ENCODE results near the gene NDUFC2. TPM values are rescaled to one million over a fixed set of nuclear protein-coding genes. Genes with fewer than 3 reads are reported as not detected.
"Not testable (repeated sequence)": the region's sequence is repeated elsewhere in the genome, so short reads cannot be mapped to it uniquely, and the experiment has no call there.

Gene NDUFC2
- total RNA-seq, result 130 and 147 TPM in 2 replicates
- polyA plus RNA-seq (2012), result 361 TPM

DNA sequence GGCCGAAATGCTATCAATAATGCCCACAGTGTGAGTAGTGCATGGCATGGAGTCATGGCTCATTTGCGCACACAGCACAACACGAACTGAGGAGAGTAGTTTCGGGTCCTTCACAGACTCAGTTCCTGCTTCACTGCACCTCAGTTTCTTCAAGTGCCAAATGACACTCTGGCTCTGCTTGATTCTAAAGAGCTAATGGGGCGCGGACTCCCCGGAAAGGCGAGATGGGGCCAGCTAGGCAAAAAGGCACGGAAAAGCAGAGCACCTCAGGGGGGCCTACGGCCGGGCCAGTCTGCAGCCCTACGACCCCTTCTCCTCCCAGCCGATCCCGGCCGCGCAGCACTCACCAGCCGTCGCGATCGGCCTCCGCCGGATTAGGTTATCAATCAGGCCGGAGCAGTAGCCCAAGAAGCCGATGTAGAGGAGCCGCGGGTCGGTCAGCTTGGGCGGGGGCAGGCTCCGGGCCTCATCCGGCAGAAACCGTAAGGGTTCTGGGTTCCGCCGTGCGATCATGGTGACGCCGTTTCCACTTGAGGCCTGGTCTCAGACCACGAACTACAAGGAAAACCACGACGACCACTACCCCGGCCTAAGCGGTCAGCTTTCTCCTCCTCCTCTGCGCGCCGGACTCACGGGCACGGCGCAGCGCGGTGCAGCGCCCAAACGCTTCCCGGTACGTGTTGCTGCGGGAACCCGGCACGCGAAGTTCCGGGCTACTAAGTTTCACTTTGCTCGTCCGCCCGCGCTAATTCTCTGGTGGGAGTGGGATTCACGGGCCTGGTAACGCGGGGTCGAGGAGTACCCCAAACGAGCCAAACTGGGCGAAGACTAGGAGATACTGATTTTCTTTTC is at the start of gene NDUFC2:
Gene NDUFC2, minus strand, starts transcription at position 631 of the 852 bp plus-strand sequence. Its CDS starts 118 bp downstream, at position 513.
- peak; percentile 88 for DNase-seq (ENCODE audit: low read depth)

DNA sequence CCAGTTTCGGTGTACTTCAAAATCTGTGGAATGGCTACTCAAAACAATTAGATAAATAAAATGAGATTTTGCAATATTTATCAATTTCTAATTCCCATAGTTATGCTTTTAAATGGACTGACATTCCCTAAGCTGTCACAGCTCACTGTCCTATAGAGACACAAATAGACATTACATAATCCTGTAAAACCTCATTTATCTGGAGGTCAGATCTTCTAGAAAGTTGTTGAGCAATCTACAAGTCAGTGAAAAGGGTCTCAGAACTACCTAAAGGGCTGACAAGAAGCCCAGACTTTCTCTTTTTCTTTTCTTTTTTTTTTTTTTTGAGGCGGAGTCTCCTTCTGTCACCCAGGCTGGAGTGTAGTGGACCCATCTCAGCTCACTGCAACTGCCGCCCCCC is 47.7 kb upstream of the NDUFC2 start:
- DNase-seq (ENCODE audit: low read depth), result no peak

DNA sequence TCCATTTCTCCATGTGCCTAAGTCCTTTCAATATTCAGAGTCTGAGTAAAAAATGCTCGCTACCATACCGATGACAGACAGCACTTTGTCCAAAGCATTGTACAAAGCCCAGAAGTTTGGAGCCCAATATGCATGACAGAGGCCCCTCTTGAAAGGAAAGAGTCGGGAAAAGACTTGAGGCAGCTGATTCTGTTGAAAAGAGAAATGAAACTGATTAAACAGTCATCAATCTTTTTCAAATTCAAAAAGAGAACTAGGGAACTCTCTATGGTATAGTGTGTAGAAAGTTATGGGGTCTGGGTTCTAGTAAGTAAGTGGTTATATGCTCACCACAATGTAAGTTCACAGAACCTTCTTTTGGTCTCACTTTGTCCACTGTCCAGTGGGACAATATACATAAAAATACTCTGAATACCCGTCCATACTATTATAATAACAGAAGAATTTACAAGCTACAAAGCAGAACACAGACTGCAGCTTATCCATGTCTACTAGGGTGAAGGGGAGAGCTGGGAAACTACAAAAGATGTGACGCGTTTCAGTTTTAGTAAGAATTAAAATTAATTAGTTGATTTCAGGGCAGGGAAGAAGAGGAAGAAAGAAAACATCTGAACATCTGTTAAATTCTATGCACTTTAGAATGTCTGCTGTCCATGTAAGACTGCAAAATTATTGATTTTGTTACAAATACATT is 33.1 kb upstream of the NDUFC2 start:
- no peak for DNase-seq (ENCODE audit: low read depth)

DNA sequence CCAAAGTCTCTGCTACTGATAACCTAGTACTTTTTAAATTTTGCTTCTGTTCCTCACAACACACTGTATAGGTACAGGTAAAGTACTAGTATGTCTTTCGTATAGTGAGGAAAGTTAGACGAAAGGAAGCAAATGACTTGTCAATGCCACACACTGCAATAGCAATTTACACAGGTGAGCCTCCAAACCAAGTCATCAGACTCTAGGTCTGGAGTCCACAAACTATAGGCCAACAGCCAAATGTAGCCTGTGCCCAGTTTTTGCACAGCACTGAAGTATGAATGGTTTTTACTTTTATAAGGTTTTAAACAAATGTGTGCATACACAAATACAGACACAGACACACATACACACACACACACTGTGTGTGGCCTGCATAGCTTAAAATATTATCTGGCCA is 31.6 kb upstream of the NDUFC2 start:
- DNase-seq (ENCODE audit: low read depth), result no peak

DNA sequence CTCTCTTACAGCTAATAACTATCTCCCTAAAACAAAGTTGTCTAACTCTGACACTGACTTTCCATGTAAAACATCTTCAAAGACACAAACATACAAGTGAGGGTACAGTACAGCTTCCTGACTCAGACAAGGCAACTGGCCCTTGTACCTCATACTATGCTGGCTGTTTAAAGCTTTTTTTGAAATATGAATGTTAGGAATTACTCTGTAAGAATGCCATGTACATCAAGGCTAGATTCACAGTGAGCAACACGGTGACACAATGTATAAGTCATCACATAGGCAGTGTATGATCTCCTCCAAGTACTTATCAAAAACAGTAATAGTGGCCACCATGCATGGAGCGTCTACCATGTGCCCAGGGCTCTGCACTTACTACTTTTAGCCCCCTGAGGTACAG is 31.2 kb upstream of the NDUFC2 start:
- DNase-seq (ENCODE audit: low read depth), result no peak

DNA sequence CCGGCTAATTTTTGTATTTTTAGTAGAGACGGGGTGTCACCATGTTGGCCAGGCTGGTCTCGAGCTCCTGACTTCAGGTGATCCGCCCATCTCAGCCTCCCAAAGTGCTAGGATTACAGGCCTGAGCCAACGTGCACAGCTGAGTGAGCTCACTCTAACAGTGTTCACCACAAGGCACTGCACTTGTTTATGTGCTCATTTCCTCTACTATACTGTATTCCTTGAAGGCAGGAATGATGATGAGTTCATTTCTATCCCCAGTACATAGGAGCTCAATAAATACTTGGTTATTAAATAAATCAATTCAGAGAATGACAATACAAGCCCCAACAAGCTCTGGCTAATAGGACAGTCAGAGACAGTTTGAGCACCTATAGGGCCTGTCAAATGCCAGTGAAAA is 30.7 kb upstream of the NDUFC2 start:
- DNase-seq (ENCODE audit: low read depth), result no peak

DNA sequence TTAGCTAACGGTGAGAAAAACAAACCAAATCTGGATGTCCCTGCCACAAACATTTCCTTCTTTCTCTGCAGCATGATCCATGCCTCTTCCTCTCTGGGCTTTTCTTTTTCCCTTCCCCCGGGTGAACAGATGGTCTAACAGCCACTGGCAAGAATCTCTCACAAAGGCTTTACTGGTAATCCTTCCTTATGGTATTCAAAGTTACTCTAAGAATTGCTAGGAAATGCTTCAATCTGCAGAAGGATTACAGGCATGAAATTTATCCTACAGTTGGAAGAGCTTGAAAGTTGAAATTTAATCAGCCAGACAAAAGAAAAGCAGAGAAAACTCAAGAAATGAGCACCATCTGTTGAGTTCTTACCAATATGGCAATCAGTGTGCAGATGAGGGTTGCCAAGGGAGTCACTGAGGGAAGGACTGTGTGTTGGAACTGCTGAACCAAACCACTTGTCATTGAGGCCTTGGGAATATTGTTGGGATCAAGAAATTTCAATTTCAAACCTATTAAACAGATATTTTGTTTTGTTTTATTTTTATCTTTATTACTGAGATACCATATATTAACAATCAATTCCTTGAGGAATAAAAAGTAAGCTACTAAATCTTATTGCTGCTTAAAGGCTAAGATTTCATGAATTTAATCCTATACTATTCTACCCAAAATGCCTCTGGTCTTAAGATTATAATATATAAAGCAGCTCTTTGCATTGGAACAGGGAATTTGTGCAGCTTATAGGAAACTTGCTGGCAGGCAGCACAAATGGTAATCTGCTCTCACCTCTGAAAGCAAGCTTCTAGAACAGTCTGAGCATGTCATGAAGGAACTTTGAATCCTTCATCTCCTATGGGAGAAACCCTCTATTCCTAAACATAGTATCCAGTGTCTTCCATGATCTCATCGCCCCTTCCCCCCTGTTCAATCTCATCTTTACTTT is 29.7 kb upstream of the NDUFC2 start:
- DNase-seq (ENCODE audit: low read depth), result peak; percentile 69

DNA sequence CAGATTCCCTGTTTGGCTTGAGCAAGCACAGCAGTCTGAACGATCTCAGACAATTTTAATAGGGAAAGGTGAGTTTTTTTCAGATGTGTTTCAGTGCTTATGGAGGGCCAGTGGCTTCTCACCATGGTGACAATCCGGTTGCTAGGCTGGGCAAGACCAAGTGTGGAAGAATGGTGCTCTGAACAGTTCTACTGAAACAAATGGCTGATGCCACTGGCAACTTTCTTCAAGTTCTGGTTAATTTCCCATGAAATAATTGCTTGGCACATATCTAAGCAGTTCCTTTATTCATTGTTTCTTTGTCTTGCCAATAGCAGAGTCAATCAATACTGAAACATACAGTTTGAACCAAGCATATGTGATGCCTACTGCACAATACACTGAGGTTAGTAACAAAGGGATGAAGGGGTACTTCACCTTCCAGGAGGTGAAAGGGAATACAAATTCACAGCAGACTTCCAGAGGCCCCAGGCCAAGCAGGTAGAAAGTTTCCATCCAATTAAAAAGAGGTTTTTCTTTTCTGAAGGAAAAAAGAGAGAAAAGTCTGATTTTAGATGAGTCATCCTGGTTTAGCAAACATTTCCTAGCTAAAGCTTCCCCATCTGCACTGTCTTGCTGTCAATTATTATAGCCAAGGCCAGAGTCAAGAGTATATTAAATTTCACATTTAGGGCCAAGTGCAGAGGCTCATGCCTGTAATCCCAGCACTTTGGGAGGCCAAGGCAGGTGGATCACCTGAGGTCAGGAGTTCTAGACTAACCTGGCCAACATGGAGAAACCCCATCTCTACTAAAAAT is 21.2 kb upstream of the NDUFC2 start:
- peak; percentile 19 for DNase-seq (ENCODE audit: low read depth)

DNA sequence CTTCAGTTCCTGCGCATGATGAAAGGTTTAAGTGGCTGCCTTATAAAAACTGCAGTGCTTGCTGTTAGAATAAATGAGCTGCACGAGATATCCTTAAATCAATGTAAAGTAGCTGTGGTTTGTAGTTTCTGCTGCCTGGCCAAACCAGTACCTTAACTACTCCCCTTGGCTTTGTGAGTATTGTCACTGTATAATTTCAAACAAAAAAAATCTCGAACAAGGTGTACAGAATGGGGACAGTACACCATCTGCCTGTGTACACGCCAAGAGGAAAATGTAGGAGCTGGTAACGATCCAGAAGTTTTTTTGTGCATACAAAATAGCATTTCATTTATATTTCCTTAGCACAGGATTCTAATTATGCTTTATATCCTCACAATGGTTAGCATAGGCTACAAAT is 20.6 kb upstream of the NDUFC2 start:
- DNase-seq (ENCODE audit: low read depth), result no peak

DNA sequence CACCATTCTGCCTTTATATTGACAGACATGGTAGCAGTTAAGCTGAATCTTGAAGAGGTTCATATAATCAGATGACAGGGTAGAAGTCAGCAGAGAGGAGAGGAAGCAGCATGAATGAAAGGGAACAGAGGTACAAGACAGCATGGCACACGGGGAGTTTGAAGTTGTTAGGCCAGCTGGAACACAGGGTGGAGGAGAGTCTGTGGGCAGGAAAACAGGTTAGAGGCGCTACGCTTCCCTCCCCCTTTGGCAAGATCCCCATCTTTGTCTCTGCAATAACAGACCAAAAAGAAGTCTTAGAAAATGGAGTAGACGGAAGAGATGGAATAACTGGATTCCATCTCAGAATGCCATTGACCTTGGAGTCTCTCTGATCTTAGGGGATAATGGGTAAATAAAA is 20.0 kb upstream of the NDUFC2 start:
- DNase-seq (ENCODE audit: low read depth), result no peak

DNA sequence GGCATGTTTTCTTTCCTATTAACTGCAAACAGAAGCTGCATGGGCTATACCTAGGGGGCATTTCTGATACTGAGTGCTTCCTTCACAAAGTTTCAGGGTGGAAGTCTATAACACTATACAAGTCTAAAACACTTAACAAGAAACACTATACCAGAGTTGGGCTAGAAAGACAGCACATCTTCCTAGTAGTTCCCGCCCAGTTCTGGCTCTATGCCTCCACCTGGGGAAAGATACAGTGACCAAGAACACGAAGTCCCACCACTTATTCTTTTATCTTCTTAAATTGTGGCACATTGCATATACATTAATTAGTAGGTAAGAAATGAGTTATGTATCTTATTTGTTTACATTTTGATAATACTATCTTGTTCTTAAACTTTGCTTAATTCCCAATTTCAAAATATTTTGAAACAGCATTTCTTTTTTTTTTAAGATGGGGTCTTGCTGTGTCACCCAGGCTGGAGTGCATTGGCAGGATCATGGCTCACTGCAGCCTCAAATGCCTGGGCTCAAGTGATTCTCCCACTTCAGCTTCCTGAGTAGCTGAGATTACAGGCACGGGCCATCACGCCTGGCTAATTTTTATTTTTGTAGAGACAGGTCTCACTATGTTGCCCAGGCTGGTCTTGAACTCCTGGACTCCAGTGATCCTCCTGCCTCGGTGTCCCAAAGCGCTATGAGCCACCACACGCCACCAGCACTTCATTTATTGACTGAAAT is 18.2 kb upstream of the NDUFC2 start:
- no peak for DNase-seq (ENCODE audit: low read depth)

DNA sequence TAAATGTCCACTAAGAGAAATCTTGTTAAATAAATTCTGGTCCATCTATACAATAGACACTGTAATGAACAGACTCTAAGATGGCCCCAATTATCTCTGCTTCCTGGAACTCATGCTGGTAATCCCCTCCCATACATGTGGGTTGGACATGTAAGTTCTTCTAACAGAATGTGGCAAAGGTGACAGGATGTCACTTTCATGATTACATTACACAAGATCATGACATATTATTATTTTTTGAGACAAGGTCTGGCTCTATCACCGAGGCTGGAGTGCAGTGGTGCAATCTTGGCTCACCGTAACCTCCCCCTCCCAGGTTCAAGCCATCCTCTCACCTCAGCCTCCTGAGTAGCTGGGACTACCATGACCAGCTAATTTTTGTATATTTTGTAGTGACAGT is 14.6 kb upstream of the NDUFC2 start:
- no peak for DNase-seq (ENCODE audit: low read depth)

DNA sequence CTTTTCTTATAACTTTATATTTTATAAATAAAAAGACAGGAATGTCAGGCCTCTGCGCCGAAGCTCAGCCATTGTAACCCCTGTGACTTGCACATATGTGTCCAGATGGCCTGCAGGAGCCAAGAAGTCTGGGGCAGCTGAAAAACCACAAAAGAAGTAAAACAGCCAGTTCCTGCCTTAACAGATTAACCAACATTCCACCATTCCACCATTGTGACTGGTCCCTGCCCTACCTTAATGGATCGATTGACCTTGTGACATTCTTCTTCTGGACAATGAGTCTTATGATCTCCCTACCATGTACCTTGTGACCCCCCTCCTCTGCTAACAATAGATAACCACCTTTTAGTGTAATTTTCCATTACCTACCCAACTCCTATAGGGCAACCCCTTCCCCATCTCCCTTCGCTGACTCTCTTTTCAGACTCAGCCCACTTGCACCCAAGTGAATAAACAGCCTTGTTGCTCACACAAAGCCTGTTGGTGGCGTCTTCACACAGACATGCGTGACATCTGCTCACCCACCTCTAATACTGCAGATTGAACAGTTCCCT is 6.9 kb upstream of the NDUFC2 start:
- DNase-seq (ENCODE audit: low read depth), result not testable (repeated sequence)

DNA sequence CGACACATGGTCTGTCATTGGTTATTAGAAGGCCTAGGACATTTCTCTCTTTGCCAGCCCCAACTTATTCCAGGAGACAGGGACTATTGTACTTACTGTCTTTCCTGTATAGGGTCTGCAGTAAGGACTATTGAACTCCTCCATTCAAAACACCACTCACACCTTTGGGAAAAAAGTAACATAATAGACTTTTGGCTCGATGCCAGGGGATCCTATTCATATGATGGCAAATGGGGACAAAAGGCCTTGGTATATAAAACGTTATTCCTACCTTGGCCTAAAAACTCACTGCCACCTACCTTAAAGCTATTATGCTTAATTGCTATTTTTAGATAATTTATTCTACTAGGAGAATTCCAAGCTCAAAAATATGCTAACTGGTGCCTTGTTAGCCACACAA is 6.3 kb upstream of the NDUFC2 start:
- DNase-seq (ENCODE audit: low read depth), result no peak

DNA sequence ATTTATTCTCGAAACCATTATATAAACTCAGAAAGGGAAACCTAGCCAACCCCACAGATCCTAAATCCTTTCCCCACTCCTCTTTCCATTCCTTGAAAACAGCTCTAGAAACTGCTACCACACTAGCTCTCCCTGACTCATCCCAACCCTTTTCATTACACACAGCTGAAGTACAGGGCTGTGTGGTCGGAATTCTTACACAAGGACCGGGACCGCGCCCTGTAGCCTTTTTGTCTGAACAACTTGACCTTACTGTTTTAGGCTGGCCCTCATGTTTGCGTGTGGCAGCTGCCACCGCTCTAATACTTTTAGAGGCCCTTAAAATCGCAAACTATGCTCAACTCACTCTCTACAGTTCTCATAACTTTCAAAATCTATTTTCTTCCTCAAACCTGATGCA is 4.8 kb upstream of the NDUFC2 start:
- peak; percentile 90 for DNase-seq (ENCODE audit: low read depth)

DNA sequence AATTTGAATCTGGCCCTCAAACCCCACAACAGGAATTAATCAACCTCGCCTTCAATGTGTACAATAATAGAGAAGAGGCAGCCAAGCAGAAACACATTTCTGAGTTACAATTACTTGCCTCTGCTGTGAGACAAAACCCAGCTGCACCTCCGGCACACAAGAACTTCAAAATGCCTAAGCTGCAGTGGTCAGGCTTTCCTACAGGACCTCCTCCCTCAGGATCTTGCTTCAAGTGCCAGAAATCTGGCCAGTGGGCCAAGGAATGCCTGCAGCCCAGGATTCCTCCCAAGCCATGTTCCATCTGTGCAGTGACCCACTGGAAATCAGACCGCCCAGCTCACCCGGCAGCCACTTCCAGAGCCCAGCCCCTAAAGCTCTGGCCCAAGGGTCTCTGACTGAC is 3.4 kb upstream of the NDUFC2 start:
- peak; percentile 63 for DNase-seq (ENCODE audit: low read depth)

DNA sequence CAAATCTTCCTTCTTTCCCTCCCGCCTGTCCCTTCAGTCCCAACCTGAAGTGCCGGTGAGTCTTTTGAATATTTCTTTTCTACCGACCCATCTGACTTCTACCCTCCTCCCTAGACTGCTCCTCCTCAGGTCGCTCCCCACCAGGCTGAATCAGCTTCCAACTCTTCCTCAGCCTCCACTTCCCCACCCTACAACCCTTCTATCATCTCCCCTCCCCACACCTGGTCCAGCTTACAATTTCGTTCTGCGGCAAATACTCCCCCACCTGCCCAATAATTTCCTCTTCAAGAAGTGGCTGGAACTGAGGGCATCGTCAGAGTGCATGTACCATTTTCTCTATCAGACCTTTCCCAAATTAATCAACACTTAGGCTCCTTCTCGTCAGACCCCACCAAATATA is 2.5 kb upstream of the NDUFC2 start:
- DNase-seq (ENCODE audit: low read depth), result no peak

DNA sequence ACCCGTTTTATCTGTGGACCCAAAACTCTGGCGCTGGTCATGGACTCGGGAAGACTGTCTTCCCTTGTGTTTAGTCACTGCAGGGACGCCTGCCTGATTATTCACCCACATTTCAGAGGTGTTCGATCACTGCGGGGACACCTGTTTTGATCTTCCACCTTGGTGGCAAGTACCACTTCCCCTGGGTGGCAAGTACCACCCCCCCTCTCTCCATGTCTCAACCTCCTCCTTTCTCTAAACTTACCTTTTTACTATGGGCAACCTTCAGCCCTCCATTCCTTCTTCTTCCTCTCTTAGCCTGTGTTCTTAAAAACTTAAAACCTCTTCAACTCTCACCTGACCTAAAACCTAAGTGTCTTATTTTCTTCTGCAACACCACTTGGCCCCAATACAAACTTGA is 1.9 kb upstream of the NDUFC2 start:
- DNase-seq (ENCODE audit: low read depth), result no peak

DNA sequence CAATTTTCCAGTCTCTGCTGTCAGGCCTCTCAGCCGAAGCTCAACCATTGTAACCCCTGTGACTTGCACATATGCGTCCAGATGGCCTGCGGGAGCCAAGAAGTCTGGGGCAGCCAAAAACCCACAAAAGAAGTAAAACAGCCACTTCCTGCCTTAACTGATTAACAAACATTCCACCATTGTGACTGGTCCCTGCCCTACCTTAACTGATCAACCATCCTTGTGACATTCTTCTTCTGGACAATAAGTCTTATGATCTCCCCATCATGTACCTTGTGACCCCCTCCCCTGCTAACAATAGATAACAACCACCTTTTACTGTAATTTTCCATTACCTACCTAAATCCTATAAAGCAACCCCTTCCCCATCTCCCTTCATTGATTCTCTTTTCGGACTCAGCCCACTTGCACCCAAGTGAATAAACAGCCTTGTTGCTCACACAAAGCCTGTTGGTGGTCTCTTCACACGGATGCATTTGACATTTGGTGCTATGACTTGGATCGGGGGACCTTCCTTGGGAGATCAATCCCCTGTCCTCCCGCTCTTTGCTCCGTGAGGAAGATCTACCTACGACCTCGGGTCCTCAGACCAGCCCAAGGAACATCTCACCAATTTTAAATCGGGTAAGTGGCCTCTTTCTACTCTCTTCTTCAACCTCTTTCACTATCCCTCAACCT is 1.3 kb upstream of the NDUFC2 start:
- DNase-seq (ENCODE audit: low read depth), result no peak
